Stomach (tissue), 9 donors: Measurements from ENCODE around the gene C2CD2. TPM values are rescaled to one million over a fixed set of nuclear protein-coding genes. Genes with fewer than 3 reads are reported as not detected.

Experiments used
- DNase-seq, 2 donors: peaks; one replicate each; pipeline versions ENCODE4 v3.0.0 to v3.0.0-alpha.2; 2013 to 2019
- H3K27ac ChIP-seq, 5 donors: fragments of 200-600 bp in 4 of 5; sonication (generic) in 4 of 5; one replicate each; pipeline ENCODE4 v1.5.1; 2013 to 2019; ENCODE audit warnings: mild to moderate bottlenecking in 1 of 5, moderate library complexity in 1 of 5
- H3K27me3 ChIP-seq, 3 donors: fragments of 200-600 bp; sonication (generic); one replicate each; pipeline ENCODE4 v1.5.1; 2017 to 2019; ENCODE audit warnings: mixed run types in 1 of 3
- H3K36me3 ChIP-seq, 4 donors: fragments of 200-600 bp; sonication (generic); 1 replicate in 3 of 4; 2 replicates in 1 of 4; pipeline ENCODE4 v1.5.1; 2016 to 2019
- H3K4me1 ChIP-seq, 4 donors: fragments of 200-600 bp; sonication (generic); one replicate each; pipeline ENCODE4 v1.5.1; 2016 to 2019
- H3K4me3 ChIP-seq, 4 donors: fragments of 200-600 bp; sonication (generic) in 3 of 4; one replicate each; pipeline ENCODE4 v1.5.1; 2016 to 2019; ENCODE audit warnings: mild to moderate bottlenecking in 1 of 4
- H3K9me3 ChIP-seq, 4 donors: fragments of 200-600 bp; sonication (generic); one replicate each; pipeline ENCODE4 v1.5.1; 2016 to 2019
- EP300 ChIP-seq: sonication (generic); formaldehyde crosslinking; IDR thresholded peaks from one replicate; pipeline ENCODE4 v1.6.1; 2017; ENCODE audit warnings: antibody characterized with exemption
- POLR2A ChIP-seq, 4 donors: fragments of 450-650 bp; IDR thresholded peaks; one replicate each; pipeline ENCODE4 v1.6.1; 2016; ENCODE audit warnings: antibody characterized with exemption in 4 of 4, control low read depth in 2 of 4, mild to moderate bottlenecking in 1 of 4, moderate library complexity in 1 of 4
- POLR2AphosphoS5 ChIP-seq, 3 donors: sonication (generic); formaldehyde crosslinking; IDR thresholded peaks; one replicate each; pipeline ENCODE4 v1.6.1; 2016; ENCODE audit warnings: antibody characterized with exemption in 3 of 3
- WGBS, 5 donors: extraction: QIAGEN DNeasy Blood & Tissue Kit in 3 of 5; methylation state at CpG; one replicate each; pipeline versions ENCODE4 v1.1.5 to v1.1.7; 2013 to 2018; 5-methylcytosine and 5-hydroxymethylcytosine counted together
- intact Hi-C: fragments of 100-400 bp; cut with DNase I; formaldehyde crosslinking; loops from one replicate; pipeline ENCODE4 v1.15.1; 2023; ENCODE audit warnings: low total_unique reads
- polyA plus RNA-seq, 3 donors: library from polyadenylated mRNA; stranded (reverse); fragments of 200-250 nt; gene quantifications; one replicate each; pipeline ENCODE4 v1.2.3, GENCODE V29; 2013
- total RNA-seq, 5 donors: library from RNA; depleted of rRNA; stranded (reverse); fragments of >200 nt; gene quantifications; one replicate each; pipeline versions ENCODE4 v1.1.0 to v1.2.3, GENCODE V29; 2014 to 2016
- TF ChIP-seq, protein P1 (sequence below), 7 experiments: fragments of 450-650 bp in 4 of 7; fragments of 200-600 bp in 3 of 7; sonication (generic) in 3 of 7; IDR thresholded peaks; one replicate each; pipeline ENCODE4 v1.5.1; 2016 to 2019; ENCODE audit warnings: antibody characterized with exemption in 7 of 7, control low read depth in 2 of 7, mild to moderate bottlenecking in 1 of 7
- donor health status: healthy with polysubstance abuse.
- donor health status: Bipolar disorder and iron deficiency.
- donor health status: healthy.

C2CD2 gene
- total and polyA plus RNA-seq, 8 donors = 4.6 to 31.9 (median 16.0) TPM

DNA sequence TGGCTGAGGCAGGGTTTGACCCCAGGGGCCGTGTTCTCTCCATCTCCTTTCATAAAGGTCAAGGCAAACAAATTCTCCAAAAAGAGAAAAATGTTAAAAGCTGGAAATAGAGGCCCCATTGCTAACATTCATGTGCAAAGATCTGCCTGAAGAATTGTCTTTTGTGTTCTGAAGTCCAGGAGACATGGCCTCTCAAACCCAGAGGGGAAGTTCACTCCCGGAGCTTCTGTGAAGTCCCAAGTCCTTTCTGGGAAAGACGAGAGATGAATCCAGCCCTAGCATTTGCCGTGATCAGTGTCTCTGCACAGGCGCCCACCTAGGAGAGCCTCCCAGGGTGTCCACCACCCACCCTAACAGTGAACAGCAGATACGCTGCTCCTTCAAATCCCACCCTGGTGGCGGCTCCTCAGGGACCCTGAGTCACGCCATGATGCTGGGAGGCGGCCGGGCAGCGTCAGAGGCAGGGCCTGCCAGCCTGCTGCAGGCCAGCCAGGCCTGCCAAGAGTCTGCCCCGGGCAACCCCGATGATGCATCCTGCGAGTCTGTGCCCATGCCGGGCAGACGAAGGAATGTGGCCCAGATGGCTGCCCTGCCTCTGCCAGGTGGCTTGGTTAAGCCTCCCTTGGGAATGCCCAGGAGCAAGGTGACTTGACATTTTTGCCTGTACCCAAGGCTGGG is 5.2 kb upstream of the C2CD2 start:
- Histone ChIP-seq H3K27ac (peak overlapping the region in 4 of 5 donors; percentile 5 to 80 (median 68)), H3K27me3 (peaks cover 0 to 11% (median 0%) of the 10 kb centered on the region in 3 donors), H3K9me3 (no peaks in the 10 kb centered on the region), H3K4me3 (no peak overlapping the region), H3K4me1 (peaks cover 11 to 33% (median 21%) of the 10 kb centered on the region in 4 donors), H3K36me3 (no peaks in the 10 kb centered on the region)
- 76 to 93% (median 84%) methylated on average over 10 to 16 of the region's 16 CpGs for WGBS, 5 donors
- intact Hi-C loops = no loop called here
- no peak for DNase-seq
- TF ChIP-seq POLR2A (IDR thresholded peaks at IDR 0.05) (no peak), EP300 (no peak), POLR2AphosphoS5 (IDR thresholded peaks at IDR 0.05) (no peak)
- TF ChIP-seq, protein P1, sequence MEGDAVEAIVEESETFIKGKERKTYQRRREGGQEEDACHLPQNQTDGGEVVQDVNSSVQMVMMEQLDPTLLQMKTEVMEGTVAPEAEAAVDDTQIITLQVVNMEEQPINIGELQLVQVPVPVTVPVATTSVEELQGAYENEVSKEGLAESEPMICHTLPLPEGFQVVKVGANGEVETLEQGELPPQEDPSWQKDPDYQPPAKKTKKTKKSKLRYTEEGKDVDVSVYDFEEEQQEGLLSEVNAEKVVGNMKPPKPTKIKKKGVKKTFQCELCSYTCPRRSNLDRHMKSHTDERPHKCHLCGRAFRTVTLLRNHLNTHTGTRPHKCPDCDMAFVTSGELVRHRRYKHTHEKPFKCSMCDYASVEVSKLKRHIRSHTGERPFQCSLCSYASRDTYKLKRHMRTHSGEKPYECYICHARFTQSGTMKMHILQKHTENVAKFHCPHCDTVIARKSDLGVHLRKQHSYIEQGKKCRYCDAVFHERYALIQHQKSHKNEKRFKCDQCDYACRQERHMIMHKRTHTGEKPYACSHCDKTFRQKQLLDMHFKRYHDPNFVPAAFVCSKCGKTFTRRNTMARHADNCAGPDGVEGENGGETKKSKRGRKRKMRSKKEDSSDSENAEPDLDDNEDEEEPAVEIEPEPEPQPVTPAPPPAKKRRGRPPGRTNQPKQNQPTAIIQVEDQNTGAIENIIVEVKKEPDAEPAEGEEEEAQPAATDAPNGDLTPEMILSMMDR (IDR thresholded peaks at IDR 0.05) = no peak

DNA sequence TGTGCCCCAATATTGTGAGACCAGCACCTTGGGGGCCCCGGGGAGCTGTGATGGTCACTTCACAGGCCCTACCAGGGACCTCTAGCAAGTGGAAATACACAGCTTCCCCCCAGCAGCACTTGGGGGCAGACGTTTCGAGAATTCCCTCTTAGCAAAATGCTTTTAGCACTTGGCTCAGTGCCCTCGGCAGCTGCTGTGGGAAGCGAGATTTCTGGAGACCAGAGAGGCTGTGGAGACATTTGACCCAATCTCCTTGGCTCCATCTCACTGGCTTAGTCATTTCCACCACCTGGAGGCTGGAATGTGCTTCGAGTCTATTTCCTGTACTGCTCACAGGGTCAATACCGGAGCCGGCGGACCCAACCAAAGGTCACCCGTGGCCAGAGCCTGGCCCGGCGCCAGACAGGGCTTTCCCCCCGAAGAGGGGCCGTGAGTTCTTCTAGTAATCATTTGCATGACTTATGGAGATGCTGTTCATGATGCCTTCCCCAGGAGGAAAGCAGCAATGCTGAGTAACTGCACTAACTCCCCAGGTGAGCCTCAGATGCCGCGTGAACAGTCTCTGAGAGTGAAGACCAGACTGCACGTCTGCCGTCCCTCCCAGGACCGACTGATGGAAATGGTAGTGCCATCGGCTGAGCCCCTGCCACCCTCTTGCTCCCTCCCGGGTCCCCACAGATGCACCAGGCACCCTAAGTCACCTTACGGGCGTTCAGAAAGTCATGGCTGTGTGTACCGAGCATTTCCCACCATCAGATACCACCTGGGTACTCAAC is 4.4 kb upstream of the C2CD2 start:
- intact Hi-C loops = no loop called here
- Histone ChIP-seq H3K4me1 (peaks cover 13 to 37% (median 25%) of the 10 kb centered on the region in 4 donors), H3K27ac (peak overlapping the region; percentile 5 to 80 (median 67)), H3K36me3 (no peaks in the 10 kb centered on the region), H3K4me3 (no peak overlapping the region), H3K9me3 (no peaks in the 10 kb centered on the region), H3K27me3 (peaks cover 0 to 11% (median 0%) of the 10 kb centered on the region in 3 donors)
- WGBS, 5 donors = 40 to 61% (median 43%) methylated on average over 15 to 24 of the region's 24 CpGs
- no peak for TF ChIP-seq POLR2A (IDR thresholded peaks at IDR 0.05)
- TF ChIP-seq EP300 = no peak
- TF ChIP-seq, protein P1 (IDR thresholded peaks at IDR 0.05) = peak in 4 of 7 experiments; percentile 8 to 53 (median 25)
- TF ChIP-seq POLR2AphosphoS5 (IDR thresholded peaks at IDR 0.05) = peak; percentile 44 to 82 (median 78)
- peak; percentile 61 to 93 for DNase-seq

DNA sequence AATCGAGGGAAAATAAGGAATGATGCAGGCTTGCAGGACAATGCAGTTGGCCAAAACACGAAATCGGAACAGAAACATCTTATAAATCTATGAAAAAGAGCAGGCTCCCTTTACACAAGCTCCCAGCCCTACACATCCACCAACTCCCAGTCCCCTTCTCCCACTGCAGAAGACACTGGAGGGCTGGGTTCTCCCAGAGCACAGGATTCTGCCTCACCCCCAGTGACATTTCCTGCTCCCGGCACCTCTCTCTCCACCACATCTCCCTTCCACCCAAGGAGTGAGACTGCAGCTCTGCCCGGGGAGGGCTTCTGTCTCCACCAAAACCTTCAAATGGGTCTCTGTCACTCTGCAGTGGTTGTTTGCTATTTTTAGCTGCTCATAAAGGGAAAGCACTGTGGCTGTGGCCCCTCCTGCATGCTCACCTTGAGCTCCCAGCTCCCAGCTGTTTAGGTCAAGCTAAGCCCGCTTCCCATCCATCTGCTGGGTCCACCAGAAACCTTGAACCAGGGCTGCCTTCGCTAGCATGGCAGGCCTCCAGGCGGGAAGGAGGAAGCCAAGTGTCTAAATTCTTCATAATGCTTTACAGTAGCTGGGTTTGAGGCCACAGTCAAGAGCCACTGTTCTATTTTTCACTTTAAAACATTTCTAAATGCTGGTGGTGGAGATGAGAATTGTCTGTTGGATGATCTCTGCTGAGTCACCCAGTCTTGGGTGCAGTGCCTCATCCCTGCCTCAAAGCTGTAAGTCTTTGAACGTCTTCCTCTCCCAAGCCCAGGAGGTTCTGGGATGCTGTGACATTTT is 3.3 kb upstream of the C2CD2 start:
- no peaks in the 10 kb centered on the region for H3K36me3 ChIP-seq
- peaks cover 0 to 5% (median 0%) of the 10 kb centered on the region in 3 donors for H3K27me3 ChIP-seq
- intact Hi-C loops = no loop called here
- TF ChIP-seq POLR2A (IDR thresholded peaks at IDR 0.05) = no peak
- TF ChIP-seq, protein P1 (IDR thresholded peaks at IDR 0.05) = no peak
- TF ChIP-seq EP300 = no peak
- TF ChIP-seq POLR2AphosphoS5 (IDR thresholded peaks at IDR 0.05) = no peak
- peak overlapping the region in 4 of 5 donors; percentile 5 to 80 (median 68) for H3K27ac ChIP-seq
- no peak for DNase-seq
- H3K4me3 ChIP-seq = no peak overlapping the region
- WGBS, 5 donors = 65 to 79% (median 69%) methylated on average over 9 of the region's 9 CpGs
- no peaks in the 10 kb centered on the region for H3K9me3 ChIP-seq
- peaks cover 19 to 48% (median 35%) of the 10 kb centered on the region in 4 donors for H3K4me1 ChIP-seq

DNA sequence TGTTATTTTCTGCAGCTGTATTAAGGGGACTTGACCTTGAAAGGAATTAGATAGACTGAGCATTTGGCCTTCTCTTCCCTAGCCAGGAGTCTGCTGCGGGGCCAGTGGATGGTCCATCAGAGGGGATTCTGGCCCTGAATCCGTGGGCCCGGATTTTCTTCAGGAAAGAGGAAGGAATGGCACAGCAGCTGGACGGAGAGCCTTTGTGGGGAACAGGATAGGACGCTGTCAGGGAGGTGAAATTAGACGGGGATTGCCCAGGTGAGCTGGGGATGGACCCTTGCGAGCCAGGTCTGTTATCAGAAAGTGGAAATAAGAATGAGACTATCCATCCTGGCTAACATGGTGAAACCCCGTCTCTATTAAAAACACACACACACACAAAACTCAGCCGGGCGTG is 1.7 kb upstream of the C2CD2 start:
- DNase-seq = no peak
- Histone ChIP-seq H3K4me3 (no peak overlapping the region), H3K4me1 (peaks cover 20 to 62% (median 41%) of the 10 kb centered on the region in 4 donors), H3K27ac (peak overlapping the region in 2 of 5 donors; percentile 38 to 46), H3K27me3 (no peaks in the 10 kb centered on the region), H3K36me3 (no peaks in the 10 kb centered on the region), H3K9me3 (no peaks in the 10 kb centered on the region)
- intact Hi-C loops = no loop called here
- WGBS, 5 donors = 84 to 90% (median 88%) methylated on average over 10 of the region's 10 CpGs
- TF ChIP-seq EP300 (no peak), POLR2AphosphoS5 (IDR thresholded peaks at IDR 0.05) (no peak), POLR2A (IDR thresholded peaks at IDR 0.05) (no peak)
- TF ChIP-seq, protein P1 (IDR thresholded peaks at IDR 0.05) = no peak
